RKO (cell line): ENCODE data around the gene TM4SF18.
"Not testable (repeated sequence)": the region's sequence is repeated elsewhere in the genome, so short reads cannot be mapped to it uniquely, and the experiment has no call there.

Experiments used
- DNase-seq: peaks from one replicate; pipeline ENCODE4 v3.0.0-alpha.2; 2016; ENCODE audit warnings: low spot score

The TM4SF18 gene

DNA sequence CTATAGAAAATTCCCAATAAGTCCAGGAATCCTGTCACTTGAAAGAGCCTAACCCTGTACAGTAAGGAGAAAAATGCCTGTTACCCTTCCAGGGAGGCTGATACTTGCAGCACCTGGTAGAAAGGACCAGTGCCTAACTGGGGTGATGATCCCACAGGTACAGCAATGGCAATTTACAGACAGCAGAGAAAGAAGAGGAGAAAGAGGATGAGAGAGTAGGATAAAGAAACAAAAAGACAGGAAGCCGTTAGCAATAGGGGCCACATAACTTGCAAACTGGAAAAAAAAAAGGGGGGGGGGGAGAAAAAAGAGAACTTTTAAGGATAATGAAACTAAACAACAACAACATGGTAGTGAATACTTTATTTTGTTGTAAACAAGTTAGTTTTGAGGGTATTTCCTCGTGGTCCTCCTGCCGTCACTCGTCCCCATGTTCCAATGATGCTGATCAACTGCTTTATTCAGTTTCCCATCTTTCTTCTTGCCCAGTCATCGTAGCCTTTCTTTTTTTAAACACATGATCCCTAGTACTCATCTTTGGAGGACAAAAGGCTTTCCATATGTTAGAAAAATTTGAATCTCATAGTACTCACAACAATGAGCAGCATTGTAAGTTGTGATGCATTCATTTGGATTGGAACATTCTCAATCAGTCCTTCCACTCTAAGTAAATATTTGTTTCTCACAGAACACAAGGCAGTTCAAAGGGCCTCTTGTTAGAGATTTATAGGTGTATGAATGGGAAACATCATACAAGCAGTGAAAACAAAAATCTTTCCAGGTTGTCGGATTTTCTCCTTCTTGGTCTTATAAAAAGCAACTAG, 35.5 kb upstream of the TM4SF18 start:
- DNase-seq = no peak

DNA sequence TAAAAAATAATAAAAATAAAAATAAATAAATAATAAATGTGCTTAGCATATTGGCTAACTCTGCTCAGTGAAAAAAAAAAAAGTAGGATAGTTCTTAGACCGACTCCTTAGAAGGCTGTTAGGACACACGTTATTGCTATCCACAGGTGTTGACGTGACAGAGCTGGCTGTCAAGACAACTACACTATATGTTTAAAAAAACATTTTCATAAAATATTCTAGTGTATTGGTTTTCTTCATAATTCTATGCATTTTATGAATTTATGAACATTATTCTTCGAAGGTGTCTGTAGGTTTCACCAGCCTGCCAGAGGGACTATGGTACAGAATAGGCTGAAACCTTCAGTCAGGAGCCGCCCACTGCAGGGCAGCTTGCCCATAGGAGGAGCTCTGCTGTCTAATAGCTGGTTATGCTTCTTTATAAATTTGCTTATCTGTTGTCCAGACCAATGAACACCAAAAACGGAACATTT, 34.8 kb upstream of the TM4SF18 start:
- peak; percentile 66 for DNase-seq

DNA sequence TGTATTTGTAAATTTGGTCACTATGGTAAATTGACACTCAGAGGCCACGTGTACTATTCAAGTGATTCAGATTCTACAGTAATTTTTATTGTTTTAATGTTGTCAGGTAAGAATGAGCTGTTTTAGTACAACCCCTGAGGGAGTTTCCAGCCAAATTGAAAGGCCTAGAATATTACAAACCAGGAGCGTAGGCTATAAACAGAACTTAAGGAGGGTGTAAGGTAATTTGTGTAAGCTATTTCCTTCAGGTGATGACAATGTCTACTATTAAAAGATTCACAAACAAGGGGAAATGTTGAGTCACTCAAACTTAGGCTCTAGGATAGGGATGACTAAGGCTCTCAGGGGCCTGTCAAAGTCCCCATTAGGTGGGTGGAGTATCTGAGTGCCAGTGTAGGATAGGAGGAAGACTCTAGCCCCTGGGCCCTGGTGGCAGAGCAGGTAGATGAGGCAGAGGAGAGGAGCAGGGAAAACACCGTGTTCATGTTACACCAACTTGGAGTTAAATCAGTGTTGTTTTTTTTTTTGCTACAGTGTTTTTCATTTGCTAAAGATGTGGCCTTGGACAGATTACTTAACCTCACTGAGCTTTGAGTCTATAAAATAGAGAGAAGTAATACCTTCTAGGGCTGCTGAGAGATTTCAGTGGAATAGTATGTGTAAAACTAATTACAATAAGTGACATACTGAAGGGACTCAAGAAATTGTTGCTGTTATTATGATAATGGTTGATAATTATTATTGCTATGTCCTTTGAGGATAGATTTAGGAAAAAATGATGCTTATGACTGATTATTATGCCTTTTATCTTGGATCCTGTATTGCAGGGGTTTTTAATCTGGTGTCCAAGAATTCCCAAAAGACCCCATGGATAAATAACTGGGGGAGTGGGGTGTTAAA, 33.8 kb upstream of the TM4SF18 start:
- peak; percentile 87 for DNase-seq

DNA sequence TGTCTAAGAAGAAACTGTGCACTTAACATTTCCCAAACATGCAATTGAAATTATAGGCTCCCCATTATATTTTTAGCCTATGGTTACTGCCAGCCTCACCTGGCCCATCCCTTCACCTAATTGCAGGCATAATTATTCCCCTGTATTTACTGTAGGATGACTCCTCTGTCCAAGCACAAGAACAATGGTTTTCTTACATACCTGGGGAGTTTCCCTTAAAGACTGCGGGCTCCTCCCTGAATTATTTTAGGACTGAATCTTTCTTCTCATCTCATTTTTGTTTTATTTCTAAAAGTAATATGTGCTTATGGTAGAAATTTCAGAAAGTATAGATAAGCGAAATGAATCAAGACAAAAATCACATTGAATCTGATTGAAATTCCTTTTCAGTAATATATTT, 32.6 kb upstream of the TM4SF18 start:
- no peak for DNase-seq

DNA sequence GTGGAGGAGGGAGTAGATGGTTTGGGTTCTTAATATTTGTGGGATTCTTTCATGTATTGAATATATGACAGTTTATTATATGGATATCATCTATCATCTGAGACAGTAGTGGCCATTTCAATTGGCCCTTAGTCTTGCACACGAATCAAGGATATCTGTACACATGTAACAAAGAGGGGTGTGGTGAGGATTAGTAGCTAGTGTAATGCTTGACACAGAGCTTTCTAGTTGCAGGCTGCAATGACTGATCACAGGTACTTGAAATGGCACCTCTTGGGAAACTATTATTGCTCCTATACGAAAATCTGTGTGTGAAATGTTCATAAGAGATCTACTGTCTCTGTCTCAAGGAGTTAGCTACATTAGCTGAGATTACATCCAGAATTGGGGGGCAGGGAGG, 31.2 kb upstream of the TM4SF18 start:
- DNase-seq = no peak

DNA sequence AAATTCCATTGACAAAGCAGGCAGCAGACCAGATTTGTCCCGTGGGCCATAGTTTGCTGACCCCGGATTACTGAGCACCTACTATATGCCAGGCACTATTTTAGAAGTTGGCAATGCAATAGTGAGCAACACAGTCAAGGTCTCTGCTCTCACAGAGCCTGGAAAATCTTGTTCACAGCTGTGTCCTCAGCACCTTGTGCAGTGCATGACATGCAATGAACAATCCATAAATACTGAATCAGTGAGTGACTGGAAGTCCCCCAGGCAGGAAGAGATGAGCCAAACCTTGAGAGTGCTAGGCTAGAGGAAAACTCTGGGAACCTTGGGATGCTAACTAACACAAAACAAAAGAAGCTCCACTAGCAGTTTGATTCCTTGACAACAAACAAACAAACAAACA, 29.6 kb upstream of the TM4SF18 start:
- DNase-seq = no peak

DNA sequence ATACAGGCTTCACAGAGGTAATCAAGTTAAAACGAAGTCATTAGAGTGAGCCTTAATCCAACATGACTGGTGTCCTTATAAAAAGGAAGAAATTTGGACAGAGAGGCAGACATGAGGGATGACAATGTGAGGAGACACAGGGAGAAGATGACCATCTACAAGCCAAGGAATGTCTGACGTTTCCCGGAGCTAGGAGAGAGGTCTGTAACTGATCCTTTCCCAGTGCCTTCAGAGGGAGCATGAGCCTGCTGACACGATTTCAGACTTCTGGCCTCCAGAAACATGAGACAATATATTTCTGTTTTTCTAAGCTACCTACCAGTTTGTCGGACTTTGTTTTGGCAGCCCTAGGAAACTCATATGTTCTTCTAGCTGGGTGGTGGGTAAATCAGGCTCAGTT, 28.9 kb upstream of the TM4SF18 start:
- DNase-seq = no peak

GRCh38 chr3:149356630-149357029, 23.2 kb upstream of the TM4SF18 start:
- DNase-seq = no peak

DNA sequence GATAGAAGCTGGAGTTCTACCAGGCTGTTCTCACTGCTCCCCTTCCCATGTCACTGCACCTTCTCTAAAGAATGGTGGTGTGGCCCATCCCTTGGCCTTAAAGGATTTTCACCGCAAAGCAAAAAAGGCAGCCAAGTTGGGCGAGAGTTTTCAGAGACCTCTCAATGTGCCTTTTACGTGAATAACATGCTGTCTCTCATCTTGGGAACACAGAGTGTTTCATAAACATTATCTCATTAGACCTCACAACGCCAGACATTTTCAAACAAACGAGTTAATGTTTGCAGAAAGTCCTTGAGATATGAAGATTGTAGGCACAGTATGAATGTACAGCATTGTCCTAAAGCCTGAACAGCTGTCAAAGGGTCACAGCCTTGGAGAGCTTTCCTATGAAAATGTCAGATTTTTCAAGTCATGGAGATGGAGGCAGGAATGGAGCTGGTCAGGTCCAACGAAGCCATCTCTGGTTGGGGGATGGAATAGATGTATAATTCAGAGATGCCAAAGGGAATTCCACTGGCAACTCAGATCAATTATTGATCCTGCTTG, 22.7 kb upstream of the TM4SF18 start:
- no peak for DNase-seq

- DNase-seq = no peak
Measured at GRCh38 chr3:149353581-149354184, 20.2 kb upstream of the TM4SF18 start.

- peak; percentile 73 for DNase-seq
Measured at GRCh38 chr3:149352556-149352955, 19.1 kb upstream of the TM4SF18 start.

- DNase-seq = peak; percentile 19
Measured at GRCh38 chr3:149343951-149344350, 10.5 kb upstream of the TM4SF18 start.

DNA sequence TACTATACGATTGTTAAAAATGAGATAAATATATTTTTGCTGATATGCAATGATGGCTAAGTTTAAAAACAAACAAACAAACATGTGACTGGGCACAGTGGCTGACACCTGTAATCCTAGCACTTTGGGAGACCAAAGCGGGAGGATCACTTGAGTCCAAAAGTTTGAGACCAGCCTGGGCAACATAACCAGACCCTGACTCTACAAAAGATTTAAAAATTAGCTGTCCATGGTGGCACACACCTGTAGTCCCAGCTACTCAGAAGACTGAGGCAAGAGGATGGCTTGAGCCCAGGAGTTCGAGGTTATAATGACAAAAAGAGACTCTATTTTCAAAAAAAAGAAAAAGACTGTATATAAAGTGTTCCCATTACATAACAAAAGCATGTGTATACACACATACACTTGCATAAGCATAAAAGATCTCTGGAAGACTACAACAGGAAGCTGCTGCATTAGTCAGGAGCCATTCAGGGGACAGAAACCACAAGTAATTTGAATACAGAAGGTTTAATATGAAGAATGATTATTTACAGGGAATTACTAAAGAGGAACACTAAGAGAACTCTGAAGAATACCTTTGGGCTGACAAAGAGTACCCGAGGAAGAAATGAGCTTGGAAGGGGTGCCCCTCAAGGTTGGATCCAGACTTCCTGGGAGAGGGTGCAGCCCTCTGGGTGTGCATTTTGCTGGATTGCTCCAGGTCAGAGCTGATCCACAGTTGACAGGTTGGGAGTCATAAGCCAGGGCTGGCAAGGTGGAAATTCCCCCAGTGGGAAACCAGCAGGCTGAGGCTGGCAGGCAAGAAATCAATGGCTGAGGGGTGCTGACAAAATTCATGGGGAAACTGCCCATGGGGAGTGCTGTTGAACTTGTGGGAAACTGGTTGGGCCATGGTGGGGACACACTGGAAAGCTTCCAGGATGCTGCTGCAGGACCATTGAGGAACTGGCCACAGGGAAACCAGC, 9.3 kb upstream of the TM4SF18 start:
- DNase-seq = peak; percentile 53

DNA sequence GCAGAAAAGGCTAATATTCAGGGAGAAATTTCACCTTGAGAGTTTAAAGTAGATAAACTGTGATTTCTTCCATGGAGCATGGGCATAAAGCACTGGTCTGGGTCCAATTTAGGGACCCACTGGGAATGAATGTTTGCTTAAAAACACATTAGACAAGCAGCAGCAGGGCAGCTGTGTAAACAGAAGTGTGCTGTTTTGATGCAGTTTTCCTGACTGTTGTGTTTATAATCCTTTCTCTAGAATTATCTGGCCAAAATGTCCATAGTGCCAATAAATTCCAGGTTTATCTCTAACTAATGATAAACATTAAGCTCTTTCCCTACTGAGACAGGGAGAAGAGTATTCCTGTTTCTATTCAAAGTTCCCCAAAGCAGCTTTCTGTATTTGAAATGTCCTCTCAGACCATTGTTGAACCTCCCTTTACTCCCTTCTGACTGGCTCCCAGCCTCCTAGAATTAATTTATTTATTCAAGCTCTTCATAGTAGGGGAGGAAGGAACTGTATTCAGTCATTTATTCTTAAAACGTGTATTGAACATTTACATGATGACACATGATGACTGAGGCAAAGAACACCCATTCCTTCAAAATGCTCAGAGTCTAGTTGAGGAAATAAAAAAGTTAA, 7.0 kb upstream of the TM4SF18 start:
- DNase-seq = peak; percentile 41

DNA sequence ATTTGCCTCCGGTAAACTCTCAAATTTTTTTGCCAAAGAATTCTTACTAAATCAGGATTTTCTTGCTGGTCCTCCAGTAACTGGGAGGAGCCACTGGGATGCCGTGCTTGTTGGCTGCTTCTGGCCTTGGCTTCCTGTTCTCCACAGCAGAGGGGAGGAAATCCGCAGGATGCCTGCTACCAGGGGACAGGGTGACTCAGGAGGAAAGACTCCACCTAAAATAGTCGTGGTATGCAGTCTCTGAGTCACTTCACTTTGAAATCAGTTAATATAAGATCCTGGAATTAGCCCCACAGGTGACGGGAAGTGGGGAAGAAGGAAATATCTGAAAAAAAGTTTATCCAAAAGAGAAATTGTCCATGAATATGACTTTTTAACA, 6.5 kb upstream of the TM4SF18 start:
- peak; percentile 94 for DNase-seq

DNA sequence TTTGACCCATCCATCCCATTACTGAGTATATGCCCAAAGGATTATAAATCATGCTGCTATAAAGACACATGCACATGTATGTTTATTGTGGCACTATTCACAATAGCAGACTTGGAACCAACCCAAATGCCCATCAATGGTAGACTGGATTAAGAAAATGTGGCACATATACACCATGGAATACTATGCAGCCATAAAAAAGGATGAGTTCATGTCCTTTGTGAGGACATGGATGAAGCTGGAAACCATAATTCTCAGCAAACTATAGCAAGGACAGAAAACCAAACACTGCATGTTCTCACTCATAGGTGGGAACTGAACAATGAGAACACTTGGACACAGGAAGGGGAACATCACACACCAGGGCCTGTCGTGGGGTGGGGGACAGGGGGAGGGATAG, 4.0 kb upstream of the TM4SF18 start:
- DNase-seq = not testable (repeated sequence)

DNA sequence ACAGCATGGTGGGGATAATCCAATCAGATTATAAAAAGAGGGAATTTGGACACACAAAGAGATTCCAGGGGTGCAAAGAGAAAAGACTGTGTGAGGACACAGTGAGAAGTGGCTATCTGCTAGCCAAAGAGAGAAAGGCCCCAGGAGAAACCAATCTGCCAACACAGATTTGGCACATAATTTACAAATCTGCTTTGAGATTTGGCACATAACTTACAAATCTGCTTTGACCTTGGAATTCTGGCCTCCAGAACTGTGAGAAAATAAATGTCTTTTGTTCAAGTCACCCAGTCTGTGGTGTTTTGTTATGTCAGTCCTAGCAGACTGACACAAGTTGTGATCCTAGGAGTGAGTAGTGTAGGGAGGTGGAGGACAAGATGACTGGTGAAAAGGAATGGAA, 3.5 kb upstream of the TM4SF18 start:
- DNase-seq = no peak

- no peak for DNase-seq
Measured at GRCh38 chr3:149332771-149333170, 665 bp downstream of the TM4SF18 start.

DNA sequence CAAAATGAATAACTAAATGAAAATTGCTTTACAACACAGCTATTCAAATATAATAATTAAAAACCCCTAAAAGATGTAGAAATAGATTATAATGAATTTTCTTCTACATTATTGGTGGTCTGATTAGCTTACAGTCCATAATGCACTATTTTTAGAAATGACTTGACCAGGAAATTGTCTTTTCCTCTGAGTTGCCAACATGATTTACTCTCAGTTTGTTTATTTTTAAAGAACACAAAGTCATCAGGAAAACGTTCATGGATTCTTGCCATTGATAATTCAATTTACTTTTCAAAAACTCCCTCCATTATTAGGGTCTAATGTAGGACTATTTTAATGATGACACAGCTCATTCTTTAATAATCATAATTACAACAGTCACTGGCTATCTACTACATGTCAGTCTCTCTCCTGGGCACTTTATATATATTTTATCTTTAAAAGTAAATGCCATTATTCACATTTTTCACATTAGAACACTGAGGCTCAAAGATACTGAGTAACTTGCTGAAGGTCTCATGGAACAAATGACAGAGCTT, 1.1 kb downstream of the TM4SF18 start:
- no peak for DNase-seq

- no peak for DNase-seq
Measured at GRCh38 chr3:149331396-149331795, 2.0 kb downstream of the TM4SF18 start.
